Measurements from ENCODE around the gene GALR3. TPM values are rescaled to one million over a fixed set of nuclear protein-coding genes. Genes with fewer than 3 reads are reported as not detected.

Gene GALR3
- total and polyA plus RNA-seq, 2 of the 8 experiments (the other 6 are each of a cell fraction or from before 2014, with no cell fraction given), result 0.84 to 1.1 TPM

GRCh38 chr22:37832022-37832857 is 9.1 kb downstream of the GALR3 start (continued):
- no peak for TF ChIP-seq CREB1 (IDR thresholded peaks at IDR 0.05)

Data from H1 (cell line).